GM19043 (cell line): ENCODE measurements around the gene GJC1.

Experiments
- ATAC-seq: cut with Tn5 transposase; IDR thresholded peaks from one replicate; pipeline ENCODE4 v1.9.1; 2021; ENCODE audit warnings: low read depth; ENCODE audit not compliant: unreplicated experiment

Gene GJC1

GRCh38 chr17:44804302-44805089 is 25.6 kb downstream of the GJC1 start:
- ATAC-seq, result no peak

- ATAC-seq, result no peak
These were observed 28.2 kb downstream of the GJC1 start for GRCh38 chr17:44801880-44802279.

- no peak for ATAC-seq
These were observed 31.7 kb downstream of the GJC1 start for GRCh38 chr17:44798356-44798755.

- ATAC-seq, result no peak
These were observed 32.3 kb downstream of the GJC1 start for GRCh38 chr17:44797802-44798201.

- ATAC-seq, result no peak
These were observed 33.4 kb downstream of the GJC1 start for GRCh38 chr17:44796731-44797130.

GRCh38 chr17:44795928-44796327 is 34.2 kb downstream of the GJC1 start:
- no peak for ATAC-seq

- no peak for ATAC-seq
These were observed 34.7 kb downstream of the GJC1 start for GRCh38 chr17:44795421-44795820.

GRCh38 chr17:44794851-44795413 is 35.2 kb downstream of the GJC1 start:
- no peak for ATAC-seq

- no peak for ATAC-seq
These were observed 35.9 kb downstream of the GJC1 start for GRCh38 chr17:44793885-44794842.

- ATAC-seq, result no peak
These were observed 37.8 kb downstream of the GJC1 start for GRCh38 chr17:44792276-44792675.

GRCh38 chr17:44788139-44788538 is 41.9 kb downstream of the GJC1 start:
- ATAC-seq, result no peak

GRCh38 chr17:44787271-44787940 is 42.7 kb downstream of the GJC1 start:
- ATAC-seq, result no peak

- ATAC-seq, result no peak
These were observed 43.5 kb downstream of the GJC1 start for GRCh38 chr17:44786551-44787081.

GRCh38 chr17:44785921-44786320 is 44.2 kb downstream of the GJC1 start:
- ATAC-seq, result no peak

- no peak for ATAC-seq
These were observed 47.7 kb downstream of the GJC1 start for GRCh38 chr17:44782326-44782850.

GRCh38 chr17:44781551-44782325 is 48.3 kb downstream of the GJC1 start:
- no peak for ATAC-seq

GRCh38 chr17:44780845-44781480 is 49.1 kb downstream of the GJC1 start:
- ATAC-seq, result no peak

- ATAC-seq, result no peak
These were observed 49.9 kb downstream of the GJC1 start for GRCh38 chr17:44780161-44780560.
